Stimulated activated CD8-positive, alpha-beta memory T cell treated with anti-CD3 and anti-CD28 coated beads, Interleukin-15, amount 100 ng/mL, for 1 hour (primary cell): ENCODE data around the gene KRTAP9-1.
"Not testable (repeated sequence)": the region's sequence is repeated elsewhere in the genome, so short reads cannot be mapped to it uniquely, and the experiment has no call there.

ENCODE experiments used
- DNase-seq: peaks from one replicate; pipeline ENCODE4 v3.0.0-alpha.2; 2020; ENCODE audit warnings: low read depth

KRTAP9-1 gene

GRCh38 chr17:41184480-41184961 is 5.2 kb upstream of the KRTAP9-1 start, which contains the start of gene KRTAP4-1:
Gene KRTAP4-1 (minus strand): TSS chr17:41184911. CDS start chr17:41184854, 57 bp downstream.
- DNase-seq: no peak

- DNase-seq: no peak
These were observed 4.7 kb upstream of the KRTAP9-1 start for GRCh38 chr17:41185001-41185400.

- no peak for DNase-seq
These were observed 2.8 kb upstream of the KRTAP9-1 start for GRCh38 chr17:41186872-41187271.

DNA sequence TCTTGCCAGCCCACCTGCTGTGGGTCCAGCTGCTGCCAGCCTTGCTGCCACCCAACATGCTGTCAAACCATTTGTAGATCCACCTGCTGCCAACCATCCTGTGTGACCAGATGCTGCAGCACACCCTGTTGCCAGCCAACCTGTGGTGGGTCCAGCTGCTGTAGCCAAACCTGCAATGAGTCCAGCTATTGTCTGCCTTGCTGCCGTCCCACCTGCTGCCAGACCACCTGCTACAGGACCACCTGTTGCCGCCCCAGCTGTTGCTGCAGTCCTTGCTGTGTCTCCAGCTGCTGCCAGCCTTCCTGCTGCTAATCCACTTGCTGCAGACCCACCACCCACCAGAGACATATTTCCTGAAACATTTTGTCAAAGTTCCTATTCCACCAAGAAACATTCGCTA is 641 bp downstream of the KRTAP9-1 start:
- DNase-seq: no peak

GRCh38 chr17:41196068-41196467 is 6.4 kb downstream of the KRTAP9-1 start:
- no peak for DNase-seq

- no peak for DNase-seq
These were observed 9.9 kb downstream of the KRTAP9-1 start for GRCh38 chr17:41199421-41200078.

DNA sequence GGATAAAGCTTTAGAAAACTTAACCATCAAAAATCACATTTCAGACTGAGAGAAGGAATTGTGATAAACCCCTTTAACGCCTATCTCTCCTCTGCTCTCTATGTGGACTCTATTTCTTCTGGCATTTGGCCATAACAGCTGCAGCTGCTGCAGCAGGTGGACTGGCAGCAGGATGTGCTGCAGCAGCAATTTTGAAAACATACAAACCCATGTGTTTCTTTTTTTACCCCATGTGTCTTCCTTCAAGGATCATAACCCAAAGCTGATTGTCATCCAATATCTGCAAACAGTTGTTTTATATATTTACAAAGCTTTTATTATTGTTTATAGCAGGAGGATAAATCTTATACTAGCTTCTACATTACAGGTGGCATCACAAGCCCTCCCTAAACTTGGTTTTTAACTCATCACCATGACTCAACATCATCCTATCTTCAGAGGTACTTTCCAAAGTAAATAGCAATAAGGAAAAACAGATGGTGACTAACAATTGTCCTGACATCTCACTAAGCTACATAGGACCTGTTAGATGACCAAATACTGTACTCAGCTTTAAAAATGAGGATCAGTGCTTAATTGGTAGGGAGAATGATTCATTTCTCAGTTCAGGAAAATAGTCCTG is 22.3 kb downstream of the KRTAP9-1 start:
- no peak for DNase-seq

DNA sequence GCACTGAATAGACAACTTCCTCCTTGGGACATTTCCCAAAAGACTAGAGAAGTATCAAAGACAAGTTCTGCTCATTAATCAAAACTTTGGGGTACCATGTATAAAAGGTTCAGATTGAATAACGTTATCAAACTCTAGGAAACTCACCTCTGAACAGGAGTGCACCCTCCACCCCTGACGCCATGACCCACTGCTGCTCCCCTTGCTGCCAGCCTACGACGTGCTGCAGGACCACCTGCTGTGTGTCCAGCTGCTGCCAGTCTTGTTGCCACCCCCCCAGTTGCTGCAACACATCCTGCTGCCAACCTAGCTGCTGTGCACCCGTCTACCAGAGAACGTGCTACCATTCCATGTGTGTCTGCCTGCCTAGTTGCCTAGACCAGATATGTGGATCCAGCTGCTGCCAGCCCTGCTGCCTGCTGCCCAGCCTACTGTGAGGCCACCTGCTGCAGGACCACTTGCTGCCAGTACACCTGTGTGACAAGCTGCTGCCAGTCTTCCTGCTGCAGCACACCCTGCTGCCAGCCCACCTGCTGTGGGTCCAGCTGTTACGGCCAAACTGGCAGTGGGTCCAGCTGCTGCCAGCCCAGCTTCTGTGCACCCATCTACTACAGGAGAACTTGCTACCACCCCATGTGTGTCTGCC is 23.0 kb downstream of the KRTAP9-1 start:
- no peak for DNase-seq

DNA sequence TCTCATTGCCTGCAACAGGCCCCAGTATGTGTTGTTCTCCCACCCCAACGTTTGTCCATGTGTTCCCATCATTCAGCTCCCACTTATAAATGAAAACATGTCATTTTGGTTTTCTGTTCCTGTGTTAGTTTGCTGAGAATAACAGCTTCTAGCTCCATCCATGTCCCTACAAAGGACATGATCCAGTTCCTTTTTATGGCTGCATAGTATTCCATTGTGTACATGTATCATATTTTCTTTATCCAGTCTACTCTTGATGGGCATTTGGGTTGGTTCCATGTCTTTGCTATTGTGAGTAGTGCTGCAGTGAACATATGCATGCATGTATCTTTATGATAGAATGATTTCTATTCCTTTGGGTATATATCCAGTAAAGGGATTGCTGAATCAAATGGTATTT is 26.0 kb downstream of the KRTAP9-1 start:
- DNase-seq: no peak

GRCh38 chr17:41223821-41224220 is 34.1 kb downstream of the KRTAP9-1 start:
- DNase-seq: no peak

DNA sequence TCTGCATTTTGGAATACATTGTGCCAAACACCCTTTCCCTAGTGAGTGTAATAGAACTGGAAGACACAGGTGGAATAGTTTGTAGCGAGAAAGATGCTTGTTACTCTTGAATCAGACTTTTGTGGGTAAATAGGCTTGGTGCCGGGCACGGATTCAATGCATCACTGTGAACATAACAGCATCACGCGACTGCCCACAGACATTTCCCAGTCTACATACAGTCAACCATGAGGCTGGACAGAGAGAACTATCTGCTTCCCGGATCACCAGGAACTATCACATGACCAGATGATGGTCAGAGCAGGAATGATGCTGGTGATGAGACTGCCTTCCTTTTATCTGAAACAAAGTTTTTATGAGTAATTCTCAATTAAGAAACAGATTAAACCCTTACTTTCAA is 36.4 kb downstream of the KRTAP9-1 start:
- no peak for DNase-seq

GRCh38 chr17:41226598-41227095 is 37.0 kb downstream of the KRTAP9-1 start, which contains the start of gene KRTAP9-2:
Gene KRTAP9-2 (plus strand): TSS chr17:41226648. CDS start chr17:41226655, 7 bp downstream.
- DNase-seq: not testable (repeated sequence)

DNA sequence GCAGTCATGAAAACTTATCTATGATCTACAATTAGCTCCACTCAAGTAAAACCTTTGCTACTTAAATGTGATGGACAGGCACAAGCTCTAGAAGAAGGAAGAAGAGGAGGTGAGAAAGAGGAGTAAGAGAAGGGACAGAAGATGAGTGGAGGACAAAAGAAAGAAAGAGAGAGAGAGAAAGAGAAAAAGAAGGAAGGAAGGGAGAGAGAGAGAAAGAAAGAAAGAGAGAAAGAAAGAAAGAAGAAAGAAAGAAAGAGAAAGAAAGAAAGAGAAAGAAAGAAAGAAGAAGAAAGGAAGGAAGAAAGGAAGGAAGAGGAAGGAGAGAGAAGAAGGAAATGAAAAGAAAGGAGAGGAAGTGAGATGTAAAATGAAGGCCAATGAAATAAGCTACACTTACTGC is 40.4 kb downstream of the KRTAP9-1 start:
- DNase-seq: no peak

DNA sequence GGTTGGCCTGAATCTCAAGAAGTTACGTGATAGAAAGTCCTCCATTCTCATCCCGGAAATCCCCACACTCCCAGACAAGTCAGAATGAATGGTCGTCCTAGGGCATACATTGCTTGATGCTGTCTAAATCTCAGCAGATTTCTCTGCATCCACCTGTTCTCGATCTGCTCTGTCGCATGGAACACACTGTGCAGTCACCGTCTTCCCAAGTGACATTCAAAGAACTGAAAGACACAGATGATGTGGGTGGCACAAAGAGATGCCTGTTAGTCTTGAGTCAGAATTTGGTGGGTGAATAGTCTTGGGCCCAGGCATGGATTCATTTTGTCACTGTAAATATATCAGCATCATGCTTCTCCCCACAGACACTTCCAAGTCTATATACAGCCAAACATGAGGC is 42.0 kb downstream of the KRTAP9-1 start:
- DNase-seq: no peak

DNA sequence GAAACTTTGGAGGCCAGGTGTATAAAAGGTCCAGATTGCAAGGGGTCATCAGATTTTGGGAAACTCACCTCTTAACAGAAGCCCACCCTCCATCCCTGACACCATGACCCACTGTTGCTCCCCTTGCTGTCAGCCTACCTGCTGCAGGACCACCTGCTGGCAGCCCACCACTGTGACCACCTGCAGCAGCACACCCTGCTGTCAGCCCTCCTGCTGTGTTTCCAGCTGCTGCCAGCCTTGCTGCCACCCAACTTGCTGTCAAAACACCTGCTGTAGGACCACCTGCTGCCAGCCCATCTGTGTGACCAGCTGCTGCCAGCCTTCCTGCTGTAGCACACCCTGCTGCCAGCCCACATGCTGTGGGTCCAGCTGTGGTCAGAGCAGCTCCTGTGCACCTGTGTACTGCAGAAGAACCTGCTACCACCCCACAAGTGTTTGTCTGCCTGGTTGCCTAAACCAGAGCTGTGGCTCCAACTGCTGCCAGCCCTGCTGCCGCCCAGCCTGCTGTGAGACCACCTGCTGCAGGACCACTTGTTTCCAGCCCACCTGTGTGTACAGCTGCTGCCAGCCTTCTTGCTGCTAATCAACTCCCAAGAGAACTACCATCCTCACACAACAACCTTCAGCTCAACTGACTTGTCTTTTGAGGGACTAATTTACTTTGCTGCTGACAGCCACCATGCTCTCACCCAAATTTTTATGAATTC is 42.9 kb downstream of the KRTAP9-1 start, which contains the start of gene KRTAP9-3:
Gene KRTAP9-3, plus strand, starts transcription at position 51 of the 707 bp plus-strand sequence. Its CDS starts 53 bp downstream, at position 104.
- DNase-seq: not testable (repeated sequence)

DNA sequence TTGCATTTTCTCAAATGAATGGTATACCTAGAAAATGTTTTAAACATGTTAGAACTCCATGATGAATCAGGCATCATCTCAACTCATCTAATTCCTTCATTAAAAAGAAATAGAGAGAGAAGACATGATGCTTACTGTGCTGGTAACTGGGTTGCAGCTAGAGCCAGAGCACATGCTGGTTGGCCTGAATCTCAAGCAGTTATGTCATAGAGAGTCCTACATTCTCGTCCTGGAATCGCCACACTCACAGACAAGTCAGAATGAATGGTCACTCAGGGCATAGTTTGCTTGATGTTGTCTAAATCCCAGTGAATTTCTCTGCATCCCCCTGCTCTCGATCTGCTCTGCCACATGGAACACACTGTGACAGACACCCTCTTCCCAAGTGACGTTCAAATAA is 47.4 kb downstream of the KRTAP9-1 start:
- DNase-seq: not testable (repeated sequence)

GRCh38 chr17:41237949-41238437 is 48.3 kb downstream of the KRTAP9-1 start, which contains the start of gene KRTAP9-8:
Gene KRTAP9-8 (plus strand): TSS chr17:41237999. CDS start chr17:41238052, 53 bp downstream.
- DNase-seq: not testable (repeated sequence)
